Measurements from ENCODE around the gene CARD16.

DNA sequence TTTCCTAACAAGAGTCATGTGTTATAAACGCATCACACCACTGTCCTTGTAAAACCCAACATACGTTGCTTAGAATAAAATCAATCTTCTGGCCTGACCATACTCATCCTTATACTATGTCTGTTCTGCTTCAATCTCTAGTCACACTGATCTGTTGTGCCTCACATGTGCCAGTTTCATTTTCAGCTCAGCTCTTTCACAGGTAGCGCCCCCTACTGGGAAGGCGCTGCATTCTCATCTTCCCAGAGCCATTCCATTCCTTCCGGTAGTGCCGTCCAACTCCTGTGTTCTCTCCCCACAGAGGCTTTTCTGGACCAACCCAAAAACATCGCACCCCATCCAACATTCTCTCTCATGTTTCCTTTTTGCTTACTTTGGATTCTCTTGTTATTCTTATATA lies 44.3 kb downstream of the CARD16 start:
- no peak for TF ChIP-seq POLR2AphosphoS5 (IDR thresholded peaks at IDR 0.05; ENCODE audit: low read depth)
- TF ChIP-seq, protein P1, sequence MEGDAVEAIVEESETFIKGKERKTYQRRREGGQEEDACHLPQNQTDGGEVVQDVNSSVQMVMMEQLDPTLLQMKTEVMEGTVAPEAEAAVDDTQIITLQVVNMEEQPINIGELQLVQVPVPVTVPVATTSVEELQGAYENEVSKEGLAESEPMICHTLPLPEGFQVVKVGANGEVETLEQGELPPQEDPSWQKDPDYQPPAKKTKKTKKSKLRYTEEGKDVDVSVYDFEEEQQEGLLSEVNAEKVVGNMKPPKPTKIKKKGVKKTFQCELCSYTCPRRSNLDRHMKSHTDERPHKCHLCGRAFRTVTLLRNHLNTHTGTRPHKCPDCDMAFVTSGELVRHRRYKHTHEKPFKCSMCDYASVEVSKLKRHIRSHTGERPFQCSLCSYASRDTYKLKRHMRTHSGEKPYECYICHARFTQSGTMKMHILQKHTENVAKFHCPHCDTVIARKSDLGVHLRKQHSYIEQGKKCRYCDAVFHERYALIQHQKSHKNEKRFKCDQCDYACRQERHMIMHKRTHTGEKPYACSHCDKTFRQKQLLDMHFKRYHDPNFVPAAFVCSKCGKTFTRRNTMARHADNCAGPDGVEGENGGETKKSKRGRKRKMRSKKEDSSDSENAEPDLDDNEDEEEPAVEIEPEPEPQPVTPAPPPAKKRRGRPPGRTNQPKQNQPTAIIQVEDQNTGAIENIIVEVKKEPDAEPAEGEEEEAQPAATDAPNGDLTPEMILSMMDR (IDR thresholded peaks at IDR 0.05; ENCODE audit: insufficient read depth, low read length), result no peak

Data from HL-60 (cell line).